ENCODE measurements around the gene NOP16.

Gene NOP16

GRCh38 chr5:176384991-176385390, 3.4 kb downstream of the NOP16 start:
- DNase-seq (ENCODE audit: low spot score), result no peak

- no peak for DNase-seq (ENCODE audit: low spot score)
Measured at GRCh38 chr5:176384366-176384930, 4.0 kb downstream of the NOP16 start.

- no peak for DNase-seq (ENCODE audit: low spot score)
Measured at GRCh38 chr5:176383961-176384360, 4.4 kb downstream of the NOP16 start.

- no peak for DNase-seq (ENCODE audit: low spot score)
Measured at GRCh38 chr5:176383248-176383905, 5.0 kb downstream of the NOP16 start.

- no peak for DNase-seq (ENCODE audit: low spot score)
Measured at GRCh38 chr5:176382721-176383120, 5.7 kb downstream of the NOP16 start.

- DNase-seq (ENCODE audit: low spot score), result no peak
Measured at GRCh38 chr5:176381979-176382378, 6.4 kb downstream of the NOP16 start.

- no peak for DNase-seq (ENCODE audit: low spot score)
Measured at GRCh38 chr5:176381423-176381822, 7.0 kb downstream of the NOP16 start.

- DNase-seq (ENCODE audit: low spot score), result no peak
Measured at GRCh38 chr5:176379881-176380280, 8.5 kb downstream of the NOP16 start.

- DNase-seq (ENCODE audit: low spot score), result no peak
Measured at GRCh38 chr5:176373100-176373818, 15.1 kb downstream of the NOP16 start.

- peak; percentile 74 for DNase-seq (ENCODE audit: low spot score)
Measured at GRCh38 chr5:176371621-176372539, 16.5 kb downstream of the NOP16 start.

- no peak for DNase-seq (ENCODE audit: low spot score)
Measured at GRCh38 chr5:176369934-176370711, 18.3 kb downstream of the NOP16 start.

GRCh38 chr5:176368726-176369125, 19.7 kb downstream of the NOP16 start:
- no peak for DNase-seq (ENCODE audit: low spot score)

GRCh38 chr5:176366232-176366894, 22.0 kb downstream of the NOP16 start:
- DNase-seq (ENCODE audit: low spot score), result no peak

GRCh38 chr5:176365351-176366231, 22.8 kb downstream of the NOP16 start, which contains the start of gene ARL10:
TSS of gene ARL10 (plus strand) at chr5:176365487. CDS start at chr5:176365564, 77 bp downstream.
- no peak for DNase-seq (ENCODE audit: low spot score)

GRCh38 chr5:176364765-176365350, 23.5 kb downstream of the NOP16 start:
- no peak for DNase-seq (ENCODE audit: low spot score)

- no peak for DNase-seq (ENCODE audit: low spot score)
Measured at GRCh38 chr5:176362233-176362490, 26.2 kb downstream of the NOP16 start.

GRCh38 chr5:176361437-176362232, 26.8 kb downstream of the NOP16 start, which contains the start of gene KIAA1191:
TSS of gene KIAA1191 (minus strand) at chr5:176361764. CDS start at chr5:176359508, 2,256 bp downstream.
- DNase-seq (ENCODE audit: low spot score), result peak; percentile 94

GRCh38 chr5:176360894-176361436, 27.4 kb downstream of the NOP16 start:
- no peak for DNase-seq (ENCODE audit: low spot score)
